Kidney epithelial cell (primary cell): Measurements from ENCODE around the gene PBX1. TPM values are rescaled to one million over a fixed set of nuclear protein-coding genes. Genes with fewer than 3 reads are reported as not detected.

Source experiments
- DNase-seq: peaks from one replicate; pipeline ENCODE4 v3.0.0-alpha.2; 2010; ENCODE audit warnings: low read depth
- H3K27me3 ChIP-seq: 2 replicates; pipeline ENCODE4 v1.6.0; 2011; ENCODE audit warnings: low read length; ENCODE audit not compliant: control insufficient read depth, insufficient read depth
- H3K36me3 ChIP-seq: 2 replicates; pipeline ENCODE4 v1.5.1; 2011; ENCODE audit warnings: low read length; ENCODE audit not compliant: control insufficient read depth, insufficient read depth
- H3K4me3 ChIP-seq: 2 replicates; pipeline ENCODE4 v1.5.1; 2011; ENCODE audit warnings: low read depth, mild to moderate bottlenecking, control low read depth, low read length
- CTCF ChIP-seq: IDR thresholded peaks from 2 replicates; pipeline ENCODE4 v1.5.1; 2011; ENCODE audit warnings: mild to moderate bottlenecking, moderate library complexity, low read length, control low read depth, inconsistent platforms; ENCODE audit not compliant: insufficient read depth, poor library complexity, severe bottlenecking
- total RNA-seq: library from RNA; depleted of rRNA; stranded (reverse); fragments of >200 nt; gene quantifications from 2 replicates; pipeline ENCODE4 v1.2.3, GENCODE V29; 2015

PBX1 gene
- total RNA-seq, 1 donor from 2014 or later: 5.7 TPM

- H3K27me3 ChIP-seq: no peaks in the 10 kb centered on the region
- no peaks in the 10 kb centered on the region for H3K36me3 ChIP-seq
- no peak for DNase-seq
- no peak for TF ChIP-seq CTCF
- no peak overlapping the region for H3K4me3 ChIP-seq
These were observed 59.2 kb downstream of the PBX1 start for GRCh38 chr1:164618202-164618564.

- no peaks in the 10 kb centered on the region for H3K36me3 ChIP-seq
These were observed 60.2 kb downstream of the PBX1 start for GRCh38 chr1:164619006-164619784.

GRCh38 chr1:164622068-164622845 lies 63.3 kb downstream of the PBX1 start:
- Histone ChIP-seq H3K27me3 (no peaks in the 10 kb centered on the region), H3K36me3 (no peaks in the 10 kb centered on the region), H3K4me3 (no peak overlapping the region)
- TF ChIP-seq CTCF: no peak
- DNase-seq: no peak

More at GRCh38 chr1:164619006-164619784, 60.2 kb downstream of the PBX1 start:
- Histone ChIP-seq H3K4me3 (no peak overlapping the region), H3K27me3 (no peaks in the 10 kb centered on the region)
- TF ChIP-seq CTCF: no peak
- DNase-seq: no peak

- TF ChIP-seq CTCF: no peak
- H3K27me3 ChIP-seq: no peaks in the 10 kb centered on the region
- H3K36me3 ChIP-seq: no peaks in the 10 kb centered on the region
- DNase-seq: no peak
- no peak overlapping the region for H3K4me3 ChIP-seq
These were observed 64.8 kb downstream of the PBX1 start for GRCh38 chr1:164623805-164624204.

GRCh38 chr1:164624400-164624799 lies 65.4 kb downstream of the PBX1 start:
- Histone ChIP-seq H3K4me3 (no peak overlapping the region), H3K27me3 (no peaks in the 10 kb centered on the region), H3K36me3 (no peaks in the 10 kb centered on the region)
- TF ChIP-seq CTCF: no peak
- DNase-seq: no peak
